Measurements from ENCODE around the gene EIF3J. TPM values are rescaled to one million over a fixed set of nuclear protein-coding genes. Genes with fewer than 3 reads are reported as not detected.

Gene EIF3J
- total and polyA plus RNA-seq, 10 of the 15 experiments (the other 5 are each of a cell fraction or from before 2014, with no cell fraction given), result 34.7 to 126 (median 64.1) TPM

- intact Hi-C loops (cut with micrococcal nuclease; ENCODE audit: unreplicated experiment), result no loop called here
- no TSS peak for BruUV-seq (replicated peaks)
- Histone ChIP-seq H3K36me3 (ENCODE audit: control insufficient read depth in 2 of 2, insufficient read depth in 2 of 2, low read length in 1 of 2) (peaks cover 2 to 3% of the 10 kb centered on the region in 2 experiments), H2AFZ (ENCODE audit: control insufficient read depth, low read depth, low read length) (no peak overlapping the region), H3K4me1 (ENCODE audit: control insufficient read depth, insufficient read depth, low read length) (no peaks in the 10 kb centered on the region), H4K20me1 (ENCODE audit: control insufficient read depth, insufficient read depth) (no peaks in the 10 kb centered on the region), H3K9ac (ENCODE audit: control insufficient read depth, insufficient read depth, low read length) (no peak overlapping the region), H3K27me3 (replicated peaks in 1 of 2; ENCODE audit: control insufficient read depth in 2 of 2, insufficient read depth in 2 of 2, low read length in 1 of 2) (no peaks in the 10 kb centered on the region), H3K4me3 (no peak overlapping the region), H3K4me2 (ENCODE audit: control insufficient read depth, insufficient read depth) (no peak overlapping the region), H3K27ac (ENCODE audit: control insufficient read depth, insufficient read depth) (no peak overlapping the region), H3K79me2 (ENCODE audit: control insufficient read depth, insufficient read depth, low read length) (no peaks in the 10 kb centered on the region), H3K9me3 (replicated peaks; ENCODE audit: control insufficient read depth, insufficient read depth, low read length) (no peaks in the 10 kb centered on the region)
- in situ Hi-C loops (cut with MboI), result no loop called here
- WGBS (ENCODE audit: insufficient coverage, insufficient replicate concordance, low lambda C conversion rate, missing lambda C conversion rate), result 98% methylated on average over 2 of the region's 2 CpGs
- TF ChIP-seq TAF1 (IDR thresholded peaks at IDR 0.05; ENCODE audit: borderline replicate concordance, low read depth, low read length), result no peak
- no peak for TF ChIP-seq CTCF (IDR thresholded peaks at IDR 0.05 in 2 of 3, conservative IDR thresholded peaks at IDR 0.05 in 1 of 3; ENCODE audit: control insufficient read depth in 2 of 3, extremely low read depth in 1 of 3, insufficient read depth in 1 of 3, low read depth in 3 of 3, low read length in 3 of 3)
- no peak for TF ChIP-seq BCLAF1 (IDR thresholded peaks at IDR 0.05)
- no peak for TF ChIP-seq ZNF592 (IDR thresholded peaks at IDR 0.05)
- no peak for TF ChIP-seq SMAD5 (IDR thresholded peaks at IDR 0.05; ENCODE audit: low read depth)
- CTCF ChIA-PET, result interaction anchor here (0.8 to 1.0 kb wide), 2 partner anchors 9 to 211 kb away, joined by 3 to 4 read pairs; no protein-coding TSS in a partner anchor
- SMC1A ChIA-PET (ENCODE audit: uncharacterized antibody, unreplicated experiment), result no interaction called here
- RAD21 ChIA-PET (ENCODE audit: unreplicated experiment), result no interaction called here
- POLR2A ChIA-PET, result no interaction called here
- ATAC-seq (no peak), DNase-seq (ENCODE audit: low read depth, low spot score) (no peak), FAIRE-seq (no peak)
Observed at GRCh38 chr15:44527241-44527640, 9.7 kb upstream of the EIF3J start.

Data from GM12878 (cell line).